A549 (cell line): Measurements from ENCODE around the gene COG5.

ENCODE experiments used
- CBX8 ChIP-seq: fragments of 200-600 bp; sonication (generic); IDR thresholded peaks from 2 replicates; pipeline ENCODE4 v1.6.1; 2016
- CTCF ChIP-seq: fragments of >200 bp; sonication (Bioruptor Twin); formaldehyde crosslinking; IDR thresholded peaks from 3 replicates; pipeline ENCODE4 v1.5.1; 2016
- ELK1 ChIP-seq: fragments of 150-350 bp; IDR thresholded peaks from 2 replicates; pipeline ENCODE4 v1.6.1; 2014; ENCODE audit warnings: low read depth, mild to moderate bottlenecking, low read length
- HMGXB4 ChIP-seq: fragments of 250-450 bp; sonication (Bioruptor Pico); IDR thresholded peaks from 2 replicates; pipeline ENCODE4 v1.5.0; 2021; ENCODE audit warnings: mild to moderate bottlenecking, moderate library complexity, borderline replicate concordance
- JUN ChIP-seq, 2 experiments: fragments of >200 bp; sonication (Bioruptor Twin); formaldehyde crosslinking; IDR thresholded peaks; 2 replicates in 1 of 2; 3 replicates in 1 of 2; pipeline ENCODE4 v1.6.1; 2016 to 2017
- MAFK ChIP-seq: fragments of 450-650 bp; IDR thresholded peaks from 2 replicates; pipeline ENCODE4 v1.6.1; 2014; ENCODE audit not compliant: partially characterized antibody
- MAX ChIP-seq: IDR thresholded peaks from 2 replicates; pipeline ENCODE4 v1.6.1; 2012
- PHF8 ChIP-seq: fragments of 200-600 bp; sonication (generic); IDR thresholded peaks from 2 replicates; pipeline ENCODE4 v1.6.1; 2016; ENCODE audit warnings: low read depth, mild to moderate bottlenecking, antibody characterized with exemption, moderate library complexity, borderline replicate concordance
- POLR2A ChIP-seq: IDR thresholded peaks from 2 replicates; pipeline ENCODE4 v1.6.1; 2012; ENCODE audit warnings: mild to moderate bottlenecking, low read length
- POLR2AphosphoS2 ChIP-seq: conservative IDR thresholded peaks from 2 replicates; pipeline ENCODE4 v1.6.1; 2012; ENCODE audit warnings: low read length, improper control_type of control experiment, inconsistent platforms
- RAD21 ChIP-seq, 2 experiments: fragments of >200 bp in 1 of 2; sonication (Bioruptor Twin) in 1 of 2; formaldehyde crosslinking in 1 of 2; IDR thresholded peaks in 1 of 2; conservative IDR thresholded peaks in 1 of 2; 2 replicates in 1 of 2; 3 replicates in 1 of 2; pipeline ENCODE4 v1.6.1; 2012 to 2018; ENCODE audit warnings: inconsistent platforms in 1 of 2
- RFX5 ChIP-seq: fragments of 450-650 bp; IDR thresholded peaks from 2 replicates; pipeline ENCODE4 v1.7.1; 2014; ENCODE audit warnings: antibody characterized with exemption, mild to moderate bottlenecking, moderate library complexity

- TF ChIP-seq RAD21 (conservative IDR thresholded peaks at IDR 0.05 in 1 of 2, IDR thresholded peaks at IDR 0.05 in 1 of 2) (no peak), CTCF (no peak), POLR2AphosphoS2 (no peak), RFX5 (no peak), MAFK (no peak), POLR2A (no peak), PHF8 (no peak), MAX (no peak), ELK1 (no peak), HMGXB4 (no peak), JUN (IDR thresholded peaks at IDR 0.05) (no peak), CBX8 (no peak)
These were observed 210.0 kb downstream of the COG5 start for GRCh38 chr7:107353701-107354100.
